SH-SY5Y (cell line): Measurements from ENCODE around the gene CCDC194.

Source experiments
- GATA2 ChIP-seq: IDR thresholded peaks from 2 replicates; pipeline ENCODE4 v1.6.1; 2011; ENCODE audit warnings: mild to moderate bottlenecking, low read depth, low read length
- GATA3 ChIP-seq: IDR thresholded peaks from 2 replicates; pipeline ENCODE4 v1.6.1; 2011; ENCODE audit warnings: low read depth, mild to moderate bottlenecking, low read length, moderate library complexity

DNA sequence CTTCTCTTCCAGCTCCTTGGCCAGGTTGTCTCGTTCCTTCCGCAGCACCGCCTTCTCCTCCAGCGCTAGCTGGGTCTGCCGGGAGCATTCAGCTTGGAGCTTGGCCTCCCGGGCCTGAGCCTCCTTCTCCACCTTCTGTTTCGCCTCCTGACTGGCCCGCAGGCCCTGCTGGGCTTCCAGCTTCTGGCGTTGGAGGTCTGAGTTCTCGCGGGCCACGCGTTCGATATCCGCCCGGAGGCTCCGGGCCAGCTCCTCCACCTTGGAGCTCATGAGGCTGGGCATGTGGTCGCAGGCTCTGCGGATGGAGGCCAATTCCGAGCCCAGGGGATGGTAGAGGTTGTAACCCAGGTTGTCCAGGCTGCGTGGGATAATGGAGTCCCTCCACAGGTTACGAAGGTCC is 28.6 kb downstream of the CCDC194 start:
- TF ChIP-seq GATA3, result no peak
- no peak for TF ChIP-seq GATA2
